Osteoblast (primary cell): ENCODE measurements around the gene SPTBN5. TPM values are rescaled to one million over a fixed set of nuclear protein-coding genes. Genes with fewer than 3 reads are reported as not detected.

Experiments
- DNase-seq: peaks from one replicate; pipeline ENCODE4 v3.0.0; 2011; ENCODE audit warnings: low spot score, mixed read lengths; ENCODE audit not compliant: insufficient read length; ENCODE audit errors: missing footprints
- H2AFZ ChIP-seq: 2 replicates; pipeline ENCODE4 v1.6.0; 2011; ENCODE audit warnings: mild to moderate bottlenecking, low read length
- H3K27ac ChIP-seq: 2 replicates; pipeline ENCODE4 v1.5.1; 2011; ENCODE audit warnings: mild to moderate bottlenecking, low read depth, low read length, moderate library complexity
- H3K27me3 ChIP-seq: 2 replicates; pipeline ENCODE4 v1.6.0; 2012; ENCODE audit warnings: mild to moderate bottlenecking, control low read depth, inconsistent platforms, low read length, moderate library complexity; ENCODE audit not compliant: insufficient read depth
- H3K36me3 ChIP-seq: 2 replicates; pipeline ENCODE4 v1.5.1; 2011; ENCODE audit warnings: mild to moderate bottlenecking, low read length, control low read depth, moderate library complexity; ENCODE audit not compliant: insufficient read depth
- H3K4me1 ChIP-seq: 2 replicates; pipeline ENCODE4 v1.5.1; 2011; ENCODE audit warnings: mild to moderate bottlenecking, low read length, control low read depth, moderate library complexity; ENCODE audit not compliant: insufficient read depth
- H3K4me2 ChIP-seq: 2 replicates; pipeline ENCODE4 v1.6.0; 2011; ENCODE audit warnings: mild to moderate bottlenecking, low read length; ENCODE audit not compliant: insufficient read depth
- H3K4me3 ChIP-seq: fragments of 200-600 bp; sonication (generic); 3 replicates; pipeline ENCODE4 v1.5.1; 2012; ENCODE audit warnings: mild to moderate bottlenecking, low read length, inconsistent platforms; ENCODE audit not compliant: insufficient read depth
- H3K79me2 ChIP-seq: 2 replicates; pipeline ENCODE4 v1.6.0; 2012; ENCODE audit warnings: mild to moderate bottlenecking, low read length, control low read depth, inconsistent platforms; ENCODE audit not compliant: insufficient read depth
- H3K9me3 ChIP-seq: 2 replicates; pipeline ENCODE4 v1.5.1; 2011; ENCODE audit warnings: low read depth, low read length, control low read depth
- H4K20me1 ChIP-seq: 2 replicates; pipeline ENCODE4 v1.6.0; 2012; ENCODE audit warnings: mild to moderate bottlenecking, low read length, control low read depth; ENCODE audit not compliant: insufficient read depth
- CTCF ChIP-seq: IDR thresholded peaks from 2 replicates; pipeline ENCODE4 v1.5.1; 2011; ENCODE audit warnings: mild to moderate bottlenecking, low read depth, low read length, moderate library complexity; ENCODE audit errors: extremely low read depth
- total RNA-seq: library from RNA; depleted of rRNA; stranded (reverse); fragments of >200 nt; gene quantifications from 2 replicates; pipeline ENCODE4 v1.2.3, GENCODE V29; 2012

The SPTBN5 gene
- total RNA-seq, 1 donor = 0.36 TPM

- peak; percentile 58 for DNase-seq
Observed at GRCh38 chr15:41814534-41814933, 79.3 kb downstream of the SPTBN5 start.

GRCh38 chr15:41813426-41813825, 80.4 kb downstream of the SPTBN5 start:
- no peak overlapping the region for H2AFZ ChIP-seq
- peaks cover 6% of the 10 kb centered on the region for H3K4me1 ChIP-seq
- peaks cover 7% of the 10 kb centered on the region for H3K79me2 ChIP-seq
- no peak overlapping the region for H3K4me2 ChIP-seq
- no peak for DNase-seq
- H3K36me3 ChIP-seq = peaks cover 57% of the 10 kb centered on the region
- TF ChIP-seq CTCF = no peak
- H4K20me1 ChIP-seq = peaks cover 5% of the 10 kb centered on the region
- H3K27ac ChIP-seq = no peak overlapping the region
- no peaks in the 10 kb centered on the region for H3K27me3 ChIP-seq
- no peaks in the 10 kb centered on the region for H3K9me3 ChIP-seq
- no peak overlapping the region for H3K4me3 ChIP-seq

More at GRCh38 chr15:41814534-41814933, 79.3 kb downstream of the SPTBN5 start:
- H2AFZ ChIP-seq = no peak overlapping the region
- no peaks in the 10 kb centered on the region for H3K27me3 ChIP-seq
- no peaks in the 10 kb centered on the region for H3K4me1 ChIP-seq
- H3K27ac ChIP-seq = no peak overlapping the region
- peaks cover 6% of the 10 kb centered on the region for H3K79me2 ChIP-seq
- peaks cover 5% of the 10 kb centered on the region for H4K20me1 ChIP-seq
- no peak overlapping the region for H3K4me2 ChIP-seq
- no peak overlapping the region for H3K4me3 ChIP-seq
- no peak for TF ChIP-seq CTCF
- H3K9me3 ChIP-seq = no peaks in the 10 kb centered on the region
- H3K36me3 ChIP-seq = peaks cover 67% of the 10 kb centered on the region

- H3K79me2 ChIP-seq = peaks cover 7% of the 10 kb centered on the region
- H3K27ac ChIP-seq = no peak overlapping the region
- no peaks in the 10 kb centered on the region for H3K27me3 ChIP-seq
- TF ChIP-seq CTCF = no peak
- peaks cover 6% of the 10 kb centered on the region for H3K4me1 ChIP-seq
- no peak overlapping the region for H3K4me2 ChIP-seq
- H3K4me3 ChIP-seq = no peak overlapping the region
- H4K20me1 ChIP-seq = peaks cover 5% of the 10 kb centered on the region
- peak; percentile 57 for DNase-seq
- no peak overlapping the region for H2AFZ ChIP-seq
- no peaks in the 10 kb centered on the region for H3K9me3 ChIP-seq
- H3K36me3 ChIP-seq = peaks cover 52% of the 10 kb centered on the region
Observed at GRCh38 chr15:41812820-41813375, 81.0 kb downstream of the SPTBN5 start.

- Histone ChIP-seq H3K36me3 (peaks cover 40% of the 10 kb centered on the region), H3K79me2 (peaks cover 11% of the 10 kb centered on the region), H3K4me1 (peaks cover 6% of the 10 kb centered on the region), H3K4me2 (no peak overlapping the region), H4K20me1 (peaks cover 5% of the 10 kb centered on the region), H3K4me3 (no peak overlapping the region), H2AFZ (no peak overlapping the region), H3K27ac (no peak overlapping the region), H3K9me3 (no peaks in the 10 kb centered on the region), H3K27me3 (no peaks in the 10 kb centered on the region)
- DNase-seq = peak; percentile 97
- peak; percentile 96 for TF ChIP-seq CTCF
Observed at GRCh38 chr15:41811432-41812195, 82.2 kb downstream of the SPTBN5 start.
